ENCODE measurements around the gene OR2AP1. TPM values are rescaled to one million over a fixed set of nuclear protein-coding genes. Genes with fewer than 3 reads are reported as not detected.
"Not testable (repeated sequence)": the region's sequence is repeated elsewhere in the genome, so short reads cannot be mapped to it uniquely, and the experiment has no call there.

The OR2AP1 gene
- total RNA-seq, 1 experiment from 2014 or later: not detected

DNA sequence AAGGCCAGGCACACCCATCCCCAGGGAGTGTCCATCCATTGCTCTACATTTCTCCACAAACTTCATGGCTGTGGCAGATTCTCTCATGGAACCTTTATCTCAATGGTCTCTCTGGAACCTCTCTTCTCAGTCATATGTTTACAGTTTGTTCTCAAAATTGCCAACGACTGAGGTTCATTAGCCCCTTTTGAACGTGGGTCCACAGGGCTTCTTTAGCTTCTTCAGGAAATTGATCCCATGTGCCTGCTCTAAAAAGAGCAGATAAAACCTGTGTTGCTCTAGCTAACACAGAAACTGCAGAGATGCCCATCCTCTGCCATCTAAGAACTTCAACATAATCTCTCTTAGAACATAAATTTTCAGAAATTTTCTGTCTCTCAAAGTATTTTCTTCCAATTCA lies 23.0 kb upstream of the OR2AP1 start, which contains the start of gene OR6C4:
Gene OR6C4, plus strand, starts transcription at position 301 of the 400 bp plus-strand sequence. CDS start 1,625 bp downstream, outside the sequence.
- in situ Hi-C loops (cut with HindIII; ENCODE audit: low pct_unique_long_range_greater_than_20kb, low sequenced_read_pairs): no loop called here
- ChIA-PET CTCF (no interaction called here), POLR2A (no interaction called here)
- H3K9me3 ChIP-seq (ENCODE audit: control insufficient read depth, insufficient read depth, low read depth, low read length): no peaks in the 10 kb centered on the region
- ATAC-seq (no peak), DNase-seq (ENCODE audit: low read depth, low spot score) (no peak)
- intact Hi-C loops (cut with micrococcal nuclease; ENCODE audit: unreplicated experiment): no loop called here
- BruUV-seq (replicated peaks): no TSS peak
- H3K4me1 ChIP-seq (ENCODE audit: control insufficient read depth, insufficient read depth, low read length): no peaks in the 10 kb centered on the region
- H3K27ac ChIP-seq (ENCODE audit: low read length): no peak within 1 kb of the TSS
- no peaks in the 10 kb centered on the region for H3K27me3 ChIP-seq (ENCODE audit: control insufficient read depth, insufficient read depth, low read length)
- no peaks in the 10 kb centered on the region for H3K36me3 ChIP-seq (ENCODE audit: control insufficient read depth, insufficient read depth, low read length)
- TF ChIP-seq SIN3A (IDR thresholded peaks at IDR 0.05; ENCODE audit: borderline replicate concordance, insufficient read depth, low read depth, low read length) (no peak), POLR2AphosphoS5 (IDR thresholded peaks at IDR 0.05; ENCODE audit: low read depth, low read length) (no peak), TCF7L2 (IDR thresholded peaks at IDR 0.05; ENCODE audit: low read depth, low read length) (no peak)
- TF ChIP-seq, protein P1, sequence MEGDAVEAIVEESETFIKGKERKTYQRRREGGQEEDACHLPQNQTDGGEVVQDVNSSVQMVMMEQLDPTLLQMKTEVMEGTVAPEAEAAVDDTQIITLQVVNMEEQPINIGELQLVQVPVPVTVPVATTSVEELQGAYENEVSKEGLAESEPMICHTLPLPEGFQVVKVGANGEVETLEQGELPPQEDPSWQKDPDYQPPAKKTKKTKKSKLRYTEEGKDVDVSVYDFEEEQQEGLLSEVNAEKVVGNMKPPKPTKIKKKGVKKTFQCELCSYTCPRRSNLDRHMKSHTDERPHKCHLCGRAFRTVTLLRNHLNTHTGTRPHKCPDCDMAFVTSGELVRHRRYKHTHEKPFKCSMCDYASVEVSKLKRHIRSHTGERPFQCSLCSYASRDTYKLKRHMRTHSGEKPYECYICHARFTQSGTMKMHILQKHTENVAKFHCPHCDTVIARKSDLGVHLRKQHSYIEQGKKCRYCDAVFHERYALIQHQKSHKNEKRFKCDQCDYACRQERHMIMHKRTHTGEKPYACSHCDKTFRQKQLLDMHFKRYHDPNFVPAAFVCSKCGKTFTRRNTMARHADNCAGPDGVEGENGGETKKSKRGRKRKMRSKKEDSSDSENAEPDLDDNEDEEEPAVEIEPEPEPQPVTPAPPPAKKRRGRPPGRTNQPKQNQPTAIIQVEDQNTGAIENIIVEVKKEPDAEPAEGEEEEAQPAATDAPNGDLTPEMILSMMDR (IDR thresholded peaks at IDR 0.05): no peak
- TF ChIP-seq, protein P2, sequence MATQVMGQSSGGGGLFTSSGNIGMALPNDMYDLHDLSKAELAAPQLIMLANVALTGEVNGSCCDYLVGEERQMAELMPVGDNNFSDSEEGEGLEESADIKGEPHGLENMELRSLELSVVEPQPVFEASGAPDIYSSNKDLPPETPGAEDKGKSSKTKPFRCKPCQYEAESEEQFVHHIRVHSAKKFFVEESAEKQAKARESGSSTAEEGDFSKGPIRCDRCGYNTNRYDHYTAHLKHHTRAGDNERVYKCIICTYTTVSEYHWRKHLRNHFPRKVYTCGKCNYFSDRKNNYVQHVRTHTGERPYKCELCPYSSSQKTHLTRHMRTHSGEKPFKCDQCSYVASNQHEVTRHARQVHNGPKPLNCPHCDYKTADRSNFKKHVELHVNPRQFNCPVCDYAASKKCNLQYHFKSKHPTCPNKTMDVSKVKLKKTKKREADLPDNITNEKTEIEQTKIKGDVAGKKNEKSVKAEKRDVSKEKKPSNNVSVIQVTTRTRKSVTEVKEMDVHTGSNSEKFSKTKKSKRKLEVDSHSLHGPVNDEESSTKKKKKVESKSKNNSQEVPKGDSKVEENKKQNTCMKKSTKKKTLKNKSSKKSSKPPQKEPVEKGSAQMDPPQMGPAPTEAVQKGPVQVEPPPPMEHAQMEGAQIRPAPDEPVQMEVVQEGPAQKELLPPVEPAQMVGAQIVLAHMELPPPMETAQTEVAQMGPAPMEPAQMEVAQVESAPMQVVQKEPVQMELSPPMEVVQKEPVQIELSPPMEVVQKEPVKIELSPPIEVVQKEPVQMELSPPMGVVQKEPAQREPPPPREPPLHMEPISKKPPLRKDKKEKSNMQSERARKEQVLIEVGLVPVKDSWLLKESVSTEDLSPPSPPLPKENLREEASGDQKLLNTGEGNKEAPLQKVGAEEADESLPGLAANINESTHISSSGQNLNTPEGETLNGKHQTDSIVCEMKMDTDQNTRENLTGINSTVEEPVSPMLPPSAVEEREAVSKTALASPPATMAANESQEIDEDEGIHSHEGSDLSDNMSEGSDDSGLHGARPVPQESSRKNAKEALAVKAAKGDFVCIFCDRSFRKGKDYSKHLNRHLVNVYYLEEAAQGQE (IDR thresholded peaks at IDR 0.05; ENCODE audit: insufficient read depth in 1 of 2, low read depth in 2 of 2, low read length in 1 of 2): no peak
- H3K4me3 ChIP-seq (ENCODE audit: low read depth in 2 of 2, low read length in 2 of 2): no peak within 1 kb of the TSS

DNA sequence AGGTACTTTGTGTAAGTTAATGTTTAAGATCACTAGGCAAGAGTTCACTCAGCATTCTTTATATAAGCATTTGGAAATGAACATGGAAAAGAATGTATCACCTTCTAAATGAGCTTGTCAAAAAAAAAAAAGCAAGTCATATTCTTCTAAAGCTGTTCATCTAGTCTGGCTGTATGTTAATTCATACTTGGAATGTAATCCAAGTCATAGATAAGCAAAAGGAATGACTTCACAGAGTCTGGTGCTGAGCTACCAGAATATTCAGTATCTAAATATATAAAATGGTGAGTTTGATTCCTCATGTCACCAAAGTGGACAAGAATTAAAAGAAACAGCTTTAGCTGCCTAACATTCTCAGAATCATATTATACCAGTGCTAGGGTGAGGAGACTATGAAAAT lies 18.0 kb upstream of the OR2AP1 start:
- Histone ChIP-seq H3K36me3 (ENCODE audit: control insufficient read depth, insufficient read depth, low read length) (no peaks in the 10 kb centered on the region), H3K4me1 (ENCODE audit: control insufficient read depth, insufficient read depth, low read length) (no peaks in the 10 kb centered on the region), H3K4me3 (ENCODE audit: low read depth in 2 of 2, low read length in 2 of 2) (no peak overlapping the region), H3K27ac (ENCODE audit: low read length) (no peak overlapping the region), H3K27me3 (ENCODE audit: control insufficient read depth, insufficient read depth, low read length) (no peaks in the 10 kb centered on the region), H3K9me3 (ENCODE audit: control insufficient read depth, insufficient read depth, low read depth, low read length) (no peaks in the 10 kb centered on the region)
- TF ChIP-seq SIN3A (IDR thresholded peaks at IDR 0.05; ENCODE audit: borderline replicate concordance, insufficient read depth, low read depth, low read length): no peak
- TF ChIP-seq, protein P2 (IDR thresholded peaks at IDR 0.05; ENCODE audit: insufficient read depth in 1 of 2, low read depth in 2 of 2, low read length in 1 of 2): no peak
- TF ChIP-seq, protein P1 (IDR thresholded peaks at IDR 0.05): no peak
- no peak for TF ChIP-seq POLR2AphosphoS5 (IDR thresholded peaks at IDR 0.05; ENCODE audit: low read depth, low read length)
- TF ChIP-seq TCF7L2 (IDR thresholded peaks at IDR 0.05; ENCODE audit: low read depth, low read length): no peak
- ChIA-PET POLR2A (no interaction called here), CTCF (no interaction called here)
- in situ Hi-C loops (cut with HindIII; ENCODE audit: low pct_unique_long_range_greater_than_20kb, low sequenced_read_pairs) (no loop called here), intact Hi-C loops (cut with micrococcal nuclease; ENCODE audit: unreplicated experiment) (no loop called here)
- BruUV-seq (replicated peaks): no TSS peak
- DNase-seq (ENCODE audit: low read depth, low spot score) (no peak), ATAC-seq (no peak)

DNA sequence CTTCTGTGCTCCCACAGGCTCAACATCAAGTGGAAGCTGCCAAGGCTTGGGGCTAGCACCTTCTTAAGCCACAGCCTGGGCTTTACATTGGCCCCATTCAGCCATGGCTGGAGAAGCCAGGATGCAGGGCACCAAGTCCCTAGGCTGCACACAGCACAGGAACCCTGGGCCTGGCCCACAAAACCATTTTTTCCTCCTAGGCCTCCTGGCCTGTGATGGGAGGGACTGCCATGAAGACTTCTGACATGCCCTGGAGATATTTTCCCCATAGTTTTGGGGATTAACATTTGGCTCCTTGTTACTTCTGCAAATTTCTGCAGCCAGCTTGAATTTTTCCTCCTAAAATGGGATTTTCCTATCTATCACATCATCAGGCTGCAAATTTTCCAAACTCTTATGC lies 2.2 kb upstream of the OR2AP1 start:
- H3K27ac ChIP-seq (ENCODE audit: low read length); in situ Hi-C loops (cut with HindIII; ENCODE audit: low pct_unique_long_range_greater_than_20kb, low sequenced_read_pairs); H3K9me3 ChIP-seq (ENCODE audit: control insufficient read depth, insufficient read depth, low read depth, low read length); ATAC-seq; intact Hi-C loops (cut with micrococcal nuclease; ENCODE audit: unreplicated experiment); DNase-seq (ENCODE audit: low read depth, low spot score); BruUV-seq (replicated peaks); CTCF ChIA-PET; H3K4me1 ChIP-seq (ENCODE audit: control insufficient read depth, insufficient read depth, low read length); POLR2A ChIA-PET; H3K27me3 ChIP-seq (ENCODE audit: control insufficient read depth, insufficient read depth, low read length); H3K4me3 ChIP-seq (ENCODE audit: low read depth in 2 of 2, low read length in 2 of 2); H3K36me3 ChIP-seq (ENCODE audit: control insufficient read depth, insufficient read depth, low read length): not testable (repeated sequence)

DNA sequence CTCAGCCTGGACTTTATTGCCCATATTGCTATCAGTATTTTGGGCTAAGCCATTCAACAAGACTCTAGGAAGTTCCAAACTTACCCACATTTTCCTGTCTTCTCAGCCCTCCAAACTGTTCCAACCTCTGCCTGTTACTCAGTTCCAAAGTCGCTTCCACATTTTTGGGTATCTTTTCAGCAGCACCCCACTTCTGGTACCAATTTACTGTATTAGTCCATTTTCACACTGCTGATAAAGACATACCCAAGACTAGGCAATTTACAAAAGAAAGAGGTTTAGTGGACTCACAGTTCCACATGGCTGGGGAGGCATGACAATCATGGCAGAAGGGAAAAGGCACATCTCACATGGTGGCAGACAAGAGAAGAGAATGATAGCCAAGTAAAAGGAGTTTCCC lies 1.6 kb upstream of the OR2AP1 start:
- H3K36me3 ChIP-seq (ENCODE audit: control insufficient read depth, insufficient read depth, low read length); H3K4me3 ChIP-seq (ENCODE audit: low read depth in 2 of 2, low read length in 2 of 2); H3K4me1 ChIP-seq (ENCODE audit: control insufficient read depth, insufficient read depth, low read length); BruUV-seq (replicated peaks); CTCF ChIA-PET; intact Hi-C loops (cut with micrococcal nuclease; ENCODE audit: unreplicated experiment); POLR2A ChIA-PET; H3K9me3 ChIP-seq (ENCODE audit: control insufficient read depth, insufficient read depth, low read depth, low read length); H3K27ac ChIP-seq (ENCODE audit: low read length); H3K27me3 ChIP-seq (ENCODE audit: control insufficient read depth, insufficient read depth, low read length); in situ Hi-C loops (cut with HindIII; ENCODE audit: low pct_unique_long_range_greater_than_20kb, low sequenced_read_pairs); ATAC-seq; DNase-seq (ENCODE audit: low read depth, low spot score): not testable (repeated sequence)
